Neural cell (in vitro differentiated cells): ENCODE results near the gene HVCN1. TPM values are rescaled to one million over a fixed set of nuclear protein-coding genes. Genes with fewer than 3 reads are reported as not detected.

Experiments used
- H2AFZ ChIP-seq: fragments of 200-600, 300-800 bp; sonication (generic), shearing (Covaris generic); 2 replicates; pipeline ENCODE4 v1.6.0; 2014; ENCODE audit warnings: low read depth, mild to moderate bottlenecking, antibody characterized with exemption, low read length, moderate library complexity
- H3F3A ChIP-seq: fragments of 200-600 bp; shearing (Covaris generic); 2 replicates; pipeline ENCODE4 v1.6.1; 2016; ENCODE audit warnings: mild to moderate bottlenecking, moderate library complexity, mixed read lengths, antibody characterized with exemption, low read length; ENCODE audit not compliant: insufficient read depth, poor library complexity, severe bottlenecking
- H3K27ac ChIP-seq: fragments of 200-600, 300-800 bp; sonication (generic), shearing (Covaris generic); 2 replicates; pipeline ENCODE4 v1.5.1; 2014; ENCODE audit warnings: mild to moderate bottlenecking, low read length, moderate library complexity
- H3K27me3 ChIP-seq: fragments of 300-800, 200-600 bp; sonication (generic), shearing (Covaris generic); 2 replicates; pipeline ENCODE4 v1.6.0; 2014; ENCODE audit warnings: mild to moderate bottlenecking, low read depth, low read length, moderate library complexity; ENCODE audit not compliant: insufficient read depth
- H3K36me3 ChIP-seq: fragments of 300-800, 200-600 bp; sonication (generic), shearing (Covaris generic); 2 replicates; pipeline ENCODE4 v1.5.1; 2014; ENCODE audit warnings: mild to moderate bottlenecking, antibody characterized with exemption, low read length, moderate library complexity; ENCODE audit not compliant: insufficient read depth
- H3K4me2 ChIP-seq: fragments of 300-800, 200-600 bp; sonication (generic), shearing (Covaris generic); 2 replicates; pipeline ENCODE4 v1.6.0; 2014; ENCODE audit warnings: mild to moderate bottlenecking, low read length
- H3K4me3 ChIP-seq: fragments of 300-800, 200-600 bp; sonication (generic), shearing (Covaris generic); 2 replicates; pipeline ENCODE4 v1.5.1; 2014; ENCODE audit warnings: mild to moderate bottlenecking, low read length, moderate library complexity
- H3K79me2 ChIP-seq: fragments of 200-600 bp; shearing (Covaris generic); replicated peaks from 2 replicates; pipeline ENCODE4 v1.6.0; 2014; ENCODE audit warnings: mild to moderate bottlenecking, low read length, moderate library complexity; ENCODE audit not compliant: insufficient read depth
- H3K9ac ChIP-seq: fragments of 300-800, 200-600 bp; sonication (generic), shearing (Covaris generic); 2 replicates; pipeline ENCODE4 v1.6.1; 2016; ENCODE audit warnings: mild to moderate bottlenecking, low read length, mixed read lengths
- H3K9me2 ChIP-seq: fragments of 200-600 bp; shearing (Covaris generic); 2 replicates; pipeline ENCODE4 v1.6.1; 2016; ENCODE audit warnings: mild to moderate bottlenecking, low read length, mixed read lengths; ENCODE audit not compliant: insufficient read depth
- H3K9me3 ChIP-seq: fragments of 200-600, 300-800 bp; sonication (generic), shearing (Covaris generic); 2 replicates; pipeline ENCODE4 v1.6.1; 2016; ENCODE audit warnings: mild to moderate bottlenecking, mixed run types, low read length, moderate library complexity, mixed read lengths
- H4K20me1 ChIP-seq: fragments of 200-600 bp; shearing (Covaris generic); 2 replicates; pipeline ENCODE4 v1.6.1; 2016; ENCODE audit warnings: mild to moderate bottlenecking, mixed run types; ENCODE audit not compliant: insufficient read depth
- EP300 ChIP-seq: fragments of 450-650 bp; conservative IDR thresholded peaks from 2 replicates; pipeline ENCODE4 v1.6.1; 2014; ENCODE audit warnings: antibody characterized with exemption, mild to moderate bottlenecking, moderate library complexity; ENCODE audit not compliant: poor library complexity, severe bottlenecking
- EZH2 ChIP-seq: fragments of 200-600, 300-800 bp; shearing (Covaris generic), sonication (generic); IDR thresholded peaks from 2 replicates; pipeline ENCODE4 v1.6.1; 2014; ENCODE audit warnings: antibody characterized with exemption, low read length, borderline replicate concordance, mild to moderate bottlenecking; ENCODE audit not compliant: insufficient read depth, poor library complexity, severe bottlenecking
- MXI1 ChIP-seq: fragments of 450-650 bp; conservative IDR thresholded peaks from 2 replicates; pipeline ENCODE4 v1.6.1; 2014; ENCODE audit warnings: antibody characterized with exemption, mild to moderate bottlenecking; ENCODE audit not compliant: poor library complexity, severe bottlenecking
- POLR2AphosphoS5 ChIP-seq: IDR thresholded peaks from 2 replicates; pipeline ENCODE4 v1.6.1; 2012
- RAD21 ChIP-seq: fragments of 450-650 bp; conservative IDR thresholded peaks from 2 replicates; pipeline ENCODE4 v1.6.1; 2014; ENCODE audit warnings: antibody characterized with exemption, mild to moderate bottlenecking, moderate library complexity
- SMC3 ChIP-seq: fragments of 450-650 bp; conservative IDR thresholded peaks from 2 replicates; pipeline ENCODE4 v1.6.1; 2014; ENCODE audit warnings: antibody characterized with exemption, mild to moderate bottlenecking, moderate library complexity; ENCODE audit not compliant: poor library complexity
- TAF1 ChIP-seq: IDR thresholded peaks from 2 replicates; pipeline ENCODE4 v1.6.1; 2012; ENCODE audit warnings: low read depth
- polyA plus RNA-seq: library from polyadenylated mRNA; depleted of rRNA; stranded (reverse); fragments of >200 nt; gene quantifications from 2 replicates; pipeline ENCODE4 v1.2.3, GENCODE V29; 2014
- TF ChIP-seq, protein P1 (sequence below): fragments of 450-650 bp; IDR thresholded peaks from 2 replicates; pipeline ENCODE4 v1.5.1; 2014; ENCODE audit warnings: antibody characterized with exemption, mild to moderate bottlenecking, moderate library complexity; ENCODE audit not compliant: poor library complexity, severe bottlenecking
- TF ChIP-seq, protein P2 (sequence below): IDR thresholded peaks from 2 replicates; pipeline ENCODE4 v1.6.1; 2012; ENCODE audit warnings: borderline replicate concordance

HVCN1 gene
- polyA plus RNA-seq, 1 donor from 2014 or later, result not detected

- Histone ChIP-seq H4K20me1 (peaks cover 4% of the 10 kb centered on the region), H3K36me3 (no peaks in the 10 kb centered on the region), H3F3A (no peaks in the 10 kb centered on the region), H3K27ac (no peak overlapping the region), H3K4me3 (no peak overlapping the region), H3K9me3 (no peaks in the 10 kb centered on the region), H3K27me3 (no peaks in the 10 kb centered on the region), H3K9me2 (no peaks in the 10 kb centered on the region), H3K79me2 (peaks cover 59% of the 10 kb centered on the region), H3K9ac (no peak overlapping the region), H2AFZ (no peak overlapping the region), H3K4me2 (no peak overlapping the region)
- TF ChIP-seq TAF1 (no peak), EP300 (no peak), POLR2AphosphoS5 (no peak), RAD21 (no peak), EZH2 (no peak)
- TF ChIP-seq, protein P1, sequence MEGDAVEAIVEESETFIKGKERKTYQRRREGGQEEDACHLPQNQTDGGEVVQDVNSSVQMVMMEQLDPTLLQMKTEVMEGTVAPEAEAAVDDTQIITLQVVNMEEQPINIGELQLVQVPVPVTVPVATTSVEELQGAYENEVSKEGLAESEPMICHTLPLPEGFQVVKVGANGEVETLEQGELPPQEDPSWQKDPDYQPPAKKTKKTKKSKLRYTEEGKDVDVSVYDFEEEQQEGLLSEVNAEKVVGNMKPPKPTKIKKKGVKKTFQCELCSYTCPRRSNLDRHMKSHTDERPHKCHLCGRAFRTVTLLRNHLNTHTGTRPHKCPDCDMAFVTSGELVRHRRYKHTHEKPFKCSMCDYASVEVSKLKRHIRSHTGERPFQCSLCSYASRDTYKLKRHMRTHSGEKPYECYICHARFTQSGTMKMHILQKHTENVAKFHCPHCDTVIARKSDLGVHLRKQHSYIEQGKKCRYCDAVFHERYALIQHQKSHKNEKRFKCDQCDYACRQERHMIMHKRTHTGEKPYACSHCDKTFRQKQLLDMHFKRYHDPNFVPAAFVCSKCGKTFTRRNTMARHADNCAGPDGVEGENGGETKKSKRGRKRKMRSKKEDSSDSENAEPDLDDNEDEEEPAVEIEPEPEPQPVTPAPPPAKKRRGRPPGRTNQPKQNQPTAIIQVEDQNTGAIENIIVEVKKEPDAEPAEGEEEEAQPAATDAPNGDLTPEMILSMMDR, result no peak
These were observed 42.6 kb upstream of the HVCN1 start for GRCh38 chr12:110731479-110731878.

- H3K27ac ChIP-seq, result no peak overlapping the region
- H3K27me3 ChIP-seq, result no peaks in the 10 kb centered on the region
- H2AFZ ChIP-seq, result no peak overlapping the region
- no peaks in the 10 kb centered on the region for H3K36me3 ChIP-seq
- H3K9ac ChIP-seq, result no peak overlapping the region
- H3K4me3 ChIP-seq, result no peak overlapping the region
- no peaks in the 10 kb centered on the region for H3K9me2 ChIP-seq
- TF ChIP-seq EP300 (no peak), MXI1 (no peak), TAF1 (no peak), EZH2 (no peak), SMC3 (no peak), RAD21 (no peak), POLR2AphosphoS5 (no peak)
- TF ChIP-seq, protein P2, sequence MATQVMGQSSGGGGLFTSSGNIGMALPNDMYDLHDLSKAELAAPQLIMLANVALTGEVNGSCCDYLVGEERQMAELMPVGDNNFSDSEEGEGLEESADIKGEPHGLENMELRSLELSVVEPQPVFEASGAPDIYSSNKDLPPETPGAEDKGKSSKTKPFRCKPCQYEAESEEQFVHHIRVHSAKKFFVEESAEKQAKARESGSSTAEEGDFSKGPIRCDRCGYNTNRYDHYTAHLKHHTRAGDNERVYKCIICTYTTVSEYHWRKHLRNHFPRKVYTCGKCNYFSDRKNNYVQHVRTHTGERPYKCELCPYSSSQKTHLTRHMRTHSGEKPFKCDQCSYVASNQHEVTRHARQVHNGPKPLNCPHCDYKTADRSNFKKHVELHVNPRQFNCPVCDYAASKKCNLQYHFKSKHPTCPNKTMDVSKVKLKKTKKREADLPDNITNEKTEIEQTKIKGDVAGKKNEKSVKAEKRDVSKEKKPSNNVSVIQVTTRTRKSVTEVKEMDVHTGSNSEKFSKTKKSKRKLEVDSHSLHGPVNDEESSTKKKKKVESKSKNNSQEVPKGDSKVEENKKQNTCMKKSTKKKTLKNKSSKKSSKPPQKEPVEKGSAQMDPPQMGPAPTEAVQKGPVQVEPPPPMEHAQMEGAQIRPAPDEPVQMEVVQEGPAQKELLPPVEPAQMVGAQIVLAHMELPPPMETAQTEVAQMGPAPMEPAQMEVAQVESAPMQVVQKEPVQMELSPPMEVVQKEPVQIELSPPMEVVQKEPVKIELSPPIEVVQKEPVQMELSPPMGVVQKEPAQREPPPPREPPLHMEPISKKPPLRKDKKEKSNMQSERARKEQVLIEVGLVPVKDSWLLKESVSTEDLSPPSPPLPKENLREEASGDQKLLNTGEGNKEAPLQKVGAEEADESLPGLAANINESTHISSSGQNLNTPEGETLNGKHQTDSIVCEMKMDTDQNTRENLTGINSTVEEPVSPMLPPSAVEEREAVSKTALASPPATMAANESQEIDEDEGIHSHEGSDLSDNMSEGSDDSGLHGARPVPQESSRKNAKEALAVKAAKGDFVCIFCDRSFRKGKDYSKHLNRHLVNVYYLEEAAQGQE, result no peak
- TF ChIP-seq, protein P1, result no peak
- H3K4me2 ChIP-seq, result no peak overlapping the region
- H3K79me2 ChIP-seq, result peaks cover 30% of the 10 kb centered on the region
- H3K9me3 ChIP-seq, result no peaks in the 10 kb centered on the region
- H4K20me1 ChIP-seq, result peaks cover 4% of the 10 kb centered on the region
- no peaks in the 10 kb centered on the region for H3F3A ChIP-seq
These were observed 39.7 kb upstream of the HVCN1 start for GRCh38 chr12:110728628-110729027.
